ENCODE data around the gene DNMT3A. TPM values are rescaled to one million over a fixed set of nuclear protein-coding genes. Genes with fewer than 3 reads are reported as not detected.

Gene DNMT3A
- total RNA-seq, 1 donor from 2014 or later: 219 TPM

GRCh38 chr2:25385910-25386309 is 44.2 kb upstream of the DNMT3A start:
- peaks cover 25% of the 10 kb centered on the region for H3K36me3 Mint-ChIP-seq
- H3K27ac Mint-ChIP-seq: no peak overlapping the region
- H3K9me3 Mint-ChIP-seq: no peaks in the 10 kb centered on the region
- H3K4me3 Mint-ChIP-seq: no peak overlapping the region
- no peaks in the 10 kb centered on the region for H3K27me3 Mint-ChIP-seq (ENCODE audit: low read depth)
- no peak for DNase-seq (ENCODE audit: low spot score in 2 of 2, unreplicated experiment in 2 of 2)
- peaks cover 4% of the 10 kb centered on the region for H3K4me1 Mint-ChIP-seq
- no peak for TF ChIP-seq CTCF (IDR thresholded peaks at IDR 0.05; ENCODE audit: unreplicated experiment)

GRCh38 chr2:25383806-25384205 is 42.1 kb upstream of the DNMT3A start:
- TF ChIP-seq CTCF (IDR thresholded peaks at IDR 0.05; ENCODE audit: unreplicated experiment): no peak

GRCh38 chr2:25381502-25381901 is 39.8 kb upstream of the DNMT3A start:
- Mint-ChIP-seq H3K27ac (no peak overlapping the region), H3K27me3 (ENCODE audit: low read depth) (no peaks in the 10 kb centered on the region)

More at GRCh38 chr2:25383806-25384205, 42.1 kb upstream of the DNMT3A start:
- Mint-ChIP-seq H3K4me3 (no peak overlapping the region), H3K4me1 (peaks cover 4% of the 10 kb centered on the region), H3K27me3 (ENCODE audit: low read depth) (no peaks in the 10 kb centered on the region), H3K27ac (no peak overlapping the region), H3K36me3 (peaks cover 21% of the 10 kb centered on the region), H3K9me3 (no peaks in the 10 kb centered on the region)
- DNase-seq (ENCODE audit: low spot score in 2 of 2, unreplicated experiment in 2 of 2): no peak

GRCh38 chr2:25380586-25381375 is 39.1 kb upstream of the DNMT3A start:
- no peak for TF ChIP-seq CTCF (IDR thresholded peaks at IDR 0.05; ENCODE audit: unreplicated experiment)
- H3K27ac Mint-ChIP-seq: no peak overlapping the region
- H3K27me3 Mint-ChIP-seq (ENCODE audit: low read depth): no peaks in the 10 kb centered on the region
- DNase-seq (ENCODE audit: low spot score in 2 of 2, unreplicated experiment in 2 of 2): no peak
- peaks cover 18% of the 10 kb centered on the region for H3K4me1 Mint-ChIP-seq
- no peak overlapping the region for H3K4me3 Mint-ChIP-seq
- peaks cover 8% of the 10 kb centered on the region for H3K36me3 Mint-ChIP-seq
- no peaks in the 10 kb centered on the region for H3K9me3 Mint-ChIP-seq

More at GRCh38 chr2:25381502-25381901, 39.8 kb upstream of the DNMT3A start:
- peaks cover 12% of the 10 kb centered on the region for H3K4me1 Mint-ChIP-seq
- no peak for DNase-seq (ENCODE audit: low spot score in 2 of 2, unreplicated experiment in 2 of 2)
- H3K36me3 Mint-ChIP-seq: peaks cover 9% of the 10 kb centered on the region
- H3K4me3 Mint-ChIP-seq: no peak overlapping the region
- TF ChIP-seq CTCF (IDR thresholded peaks at IDR 0.05; ENCODE audit: unreplicated experiment): no peak
- no peaks in the 10 kb centered on the region for H3K9me3 Mint-ChIP-seq

- Mint-ChIP-seq H3K9me3 (no peaks in the 10 kb centered on the region), H3K4me3 (no peak overlapping the region), H3K27ac (no peak overlapping the region), H3K36me3 (peaks cover 8% of the 10 kb centered on the region), H3K4me1 (peaks cover 18% of the 10 kb centered on the region), H3K27me3 (ENCODE audit: low read depth) (no peaks in the 10 kb centered on the region)
- no peak for DNase-seq (ENCODE audit: low spot score in 2 of 2, unreplicated experiment in 2 of 2)
- TF ChIP-seq CTCF (IDR thresholded peaks at IDR 0.05; ENCODE audit: unreplicated experiment): no peak
Observed at GRCh38 chr2:25380023-25380422, 38.3 kb upstream of the DNMT3A start.
